Inflammatory macrophage treated with lipopolysaccharide for 1 hour (primary cell): ENCODE measurements around the gene MLXIP.
"Not testable (repeated sequence)": the region's sequence is repeated elsewhere in the genome, so short reads cannot be mapped to it uniquely, and the experiment has no call there.

Source experiments
- DNase-seq, 2 donors: peaks; one replicate each; pipeline ENCODE4 v3.0.0-alpha.2; 2020 to 2022

Gene MLXIP, protein sequence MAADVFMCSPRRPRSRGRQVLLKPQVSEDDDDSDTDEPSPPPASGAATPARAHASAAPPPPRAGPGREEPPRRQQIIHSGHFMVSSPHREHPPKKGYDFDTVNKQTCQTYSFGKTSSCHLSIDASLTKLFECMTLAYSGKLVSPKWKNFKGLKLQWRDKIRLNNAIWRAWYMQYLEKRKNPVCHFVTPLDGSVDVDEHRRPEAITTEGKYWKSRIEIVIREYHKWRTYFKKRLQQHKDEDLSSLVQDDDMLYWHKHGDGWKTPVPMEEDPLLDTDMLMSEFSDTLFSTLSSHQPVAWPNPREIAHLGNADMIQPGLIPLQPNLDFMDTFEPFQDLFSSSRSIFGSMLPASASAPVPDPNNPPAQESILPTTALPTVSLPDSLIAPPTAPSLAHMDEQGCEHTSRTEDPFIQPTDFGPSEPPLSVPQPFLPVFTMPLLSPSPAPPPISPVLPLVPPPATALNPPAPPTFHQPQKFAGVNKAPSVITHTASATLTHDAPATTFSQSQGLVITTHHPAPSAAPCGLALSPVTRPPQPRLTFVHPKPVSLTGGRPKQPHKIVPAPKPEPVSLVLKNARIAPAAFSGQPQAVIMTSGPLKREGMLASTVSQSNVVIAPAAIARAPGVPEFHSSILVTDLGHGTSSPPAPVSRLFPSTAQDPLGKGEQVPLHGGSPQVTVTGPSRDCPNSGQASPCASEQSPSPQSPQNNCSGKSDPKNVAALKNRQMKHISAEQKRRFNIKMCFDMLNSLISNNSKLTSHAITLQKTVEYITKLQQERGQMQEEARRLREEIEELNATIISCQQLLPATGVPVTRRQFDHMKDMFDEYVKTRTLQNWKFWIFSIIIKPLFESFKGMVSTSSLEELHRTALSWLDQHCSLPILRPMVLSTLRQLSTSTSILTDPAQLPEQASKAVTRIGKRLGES

DNA sequence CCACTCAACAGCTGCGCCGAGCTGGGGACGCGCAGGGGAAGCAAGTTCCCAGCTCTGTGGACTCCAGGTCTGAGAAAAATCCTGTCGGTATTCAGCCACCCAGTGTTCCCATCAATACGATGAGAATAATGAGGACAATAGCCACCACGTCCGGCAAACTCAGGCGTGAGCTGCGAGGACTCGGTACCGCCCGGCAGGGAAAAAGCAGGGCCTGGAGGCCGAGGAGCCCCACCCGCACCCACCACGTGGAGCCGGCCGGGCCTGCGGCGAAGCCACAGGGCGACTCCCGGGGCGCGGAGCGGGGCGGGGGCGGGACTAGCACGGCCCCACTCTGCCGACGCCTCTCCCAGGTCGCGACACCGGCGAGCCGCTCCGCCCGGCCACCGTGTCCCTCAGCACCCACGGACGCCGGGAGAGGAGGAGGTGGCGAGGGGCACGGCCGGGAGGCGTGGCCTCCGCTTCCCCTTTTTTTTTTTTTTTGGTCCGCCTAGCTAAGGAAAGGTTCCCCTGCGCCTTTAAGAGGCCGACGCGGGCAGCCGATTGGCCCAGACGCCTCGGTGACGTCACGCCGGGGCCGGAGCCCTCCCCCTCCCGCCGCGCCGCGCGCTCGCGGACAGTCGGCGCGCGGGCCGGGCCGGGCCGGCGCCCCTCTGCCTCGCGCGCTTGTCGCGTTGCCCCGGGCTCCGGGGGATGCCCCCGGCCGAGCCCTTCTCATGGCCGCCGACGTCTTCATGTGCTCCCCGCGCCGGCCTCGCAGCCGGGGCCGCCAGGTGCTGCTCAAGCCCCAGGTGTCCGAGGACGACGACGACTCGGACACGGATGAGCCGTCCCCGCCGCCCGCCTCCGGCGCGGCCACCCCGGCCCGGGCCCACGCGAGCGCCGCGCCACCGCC lies at the start of gene MLXIP:
TSS of gene MLXIP (plus strand) at position 616 of the 892 bp plus-strand sequence. CDS start at position 714, 98 bp downstream.
- peak; percentile 87 to 95 for DNase-seq

DNA sequence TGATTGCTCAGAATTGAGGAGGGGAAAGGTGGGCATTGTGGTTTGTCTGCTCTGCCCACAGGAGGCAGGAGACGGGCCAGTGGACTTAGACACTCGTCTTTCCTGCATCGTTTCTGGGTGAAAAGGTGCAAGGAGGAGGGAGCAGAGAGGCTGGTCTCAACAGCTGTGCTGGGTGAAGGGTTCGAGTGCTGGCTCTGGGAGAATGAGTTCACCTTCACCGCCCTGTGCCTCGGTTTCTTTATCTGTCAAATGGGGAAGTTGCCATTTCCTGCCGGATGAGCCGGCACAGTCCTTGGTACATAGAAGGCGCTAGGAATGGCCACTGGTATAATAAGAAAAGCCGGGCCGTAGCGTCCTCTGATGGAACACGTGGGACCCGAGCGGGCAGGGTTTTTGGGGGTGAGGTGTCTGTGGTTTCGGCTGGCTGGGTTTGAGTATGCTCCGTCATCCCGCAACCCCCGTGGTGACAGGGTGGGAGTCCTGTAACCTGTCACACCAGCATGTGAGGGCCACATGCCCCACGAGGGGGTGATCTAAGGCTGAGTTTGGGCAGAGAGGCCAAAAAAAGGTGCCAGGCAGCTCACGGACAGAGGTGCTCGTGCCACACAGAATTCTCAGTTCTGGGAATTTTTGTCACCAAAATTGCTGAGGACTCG lies 49.5 kb upstream of the MLXIP start:
- no peak for DNase-seq

DNA sequence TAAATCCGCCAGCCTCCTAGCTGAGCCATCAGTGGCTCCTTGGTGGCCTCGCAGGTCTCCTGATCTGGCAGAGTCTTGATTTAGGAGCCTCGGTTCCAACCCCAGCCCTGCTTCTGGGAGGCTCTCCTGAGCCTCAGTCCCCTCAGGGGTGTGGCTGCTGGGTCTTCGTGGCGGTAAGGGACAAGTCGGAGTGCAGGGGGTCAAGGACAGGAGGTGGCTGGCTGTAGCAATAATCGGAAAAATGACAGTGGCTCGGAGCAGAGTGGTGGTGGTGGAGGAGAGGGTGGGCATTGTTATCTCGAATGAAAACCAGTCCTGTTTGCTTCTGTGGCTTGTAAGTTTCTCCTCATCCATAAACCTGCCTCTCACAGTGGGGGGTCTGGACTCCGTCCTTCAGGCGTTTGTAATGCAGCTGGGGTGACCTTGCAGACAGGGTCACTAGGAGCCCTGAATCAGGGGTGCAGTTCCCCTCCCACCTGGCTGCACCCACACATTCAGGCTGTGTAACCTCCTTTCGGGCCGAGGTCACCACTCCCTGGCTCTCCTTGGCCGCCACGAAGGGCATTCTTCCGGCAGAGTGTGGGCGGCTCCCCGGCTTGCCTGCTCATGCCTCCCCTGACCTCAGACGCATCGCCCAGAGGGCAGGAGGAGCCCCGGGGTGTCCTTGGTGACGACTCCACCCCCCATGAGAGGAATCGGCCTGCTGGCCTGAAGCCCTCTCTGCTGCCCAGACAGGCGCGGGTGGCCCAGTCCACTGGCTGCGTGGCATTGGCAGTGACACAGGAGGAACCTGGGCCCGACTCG lies 48.7 kb upstream of the MLXIP start:
- no peak for DNase-seq

DNA sequence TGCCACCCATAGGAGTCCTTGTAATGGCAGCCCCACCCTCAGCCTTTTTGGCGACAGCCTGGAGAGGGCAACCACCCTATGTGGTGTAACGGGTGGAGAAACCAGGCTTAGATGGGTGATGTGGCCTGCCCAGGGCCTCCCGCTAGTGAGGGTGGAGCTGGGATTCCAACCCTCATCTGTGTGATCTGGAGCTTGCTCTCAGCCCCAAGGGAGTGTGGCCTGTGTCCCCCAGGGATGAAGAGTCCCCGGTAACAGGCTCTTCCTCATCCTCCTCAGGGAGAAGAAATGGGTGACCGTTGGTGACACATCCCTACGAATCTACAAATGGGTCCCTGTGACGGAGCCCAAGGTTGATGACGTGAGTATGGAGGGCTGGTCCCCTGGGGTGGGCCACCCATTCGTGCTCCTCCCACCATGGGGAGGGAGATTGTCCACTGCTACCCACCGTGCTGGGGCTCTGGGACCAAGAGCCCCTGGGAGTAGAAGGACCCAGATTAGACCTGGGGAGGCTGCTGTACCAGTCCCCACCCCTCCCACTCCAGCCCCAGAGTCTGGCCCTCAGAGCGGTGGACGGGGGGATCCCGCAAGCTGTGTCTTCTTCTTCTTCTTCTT lies 48.0 kb upstream of the MLXIP start:
- no peak for DNase-seq

DNA sequence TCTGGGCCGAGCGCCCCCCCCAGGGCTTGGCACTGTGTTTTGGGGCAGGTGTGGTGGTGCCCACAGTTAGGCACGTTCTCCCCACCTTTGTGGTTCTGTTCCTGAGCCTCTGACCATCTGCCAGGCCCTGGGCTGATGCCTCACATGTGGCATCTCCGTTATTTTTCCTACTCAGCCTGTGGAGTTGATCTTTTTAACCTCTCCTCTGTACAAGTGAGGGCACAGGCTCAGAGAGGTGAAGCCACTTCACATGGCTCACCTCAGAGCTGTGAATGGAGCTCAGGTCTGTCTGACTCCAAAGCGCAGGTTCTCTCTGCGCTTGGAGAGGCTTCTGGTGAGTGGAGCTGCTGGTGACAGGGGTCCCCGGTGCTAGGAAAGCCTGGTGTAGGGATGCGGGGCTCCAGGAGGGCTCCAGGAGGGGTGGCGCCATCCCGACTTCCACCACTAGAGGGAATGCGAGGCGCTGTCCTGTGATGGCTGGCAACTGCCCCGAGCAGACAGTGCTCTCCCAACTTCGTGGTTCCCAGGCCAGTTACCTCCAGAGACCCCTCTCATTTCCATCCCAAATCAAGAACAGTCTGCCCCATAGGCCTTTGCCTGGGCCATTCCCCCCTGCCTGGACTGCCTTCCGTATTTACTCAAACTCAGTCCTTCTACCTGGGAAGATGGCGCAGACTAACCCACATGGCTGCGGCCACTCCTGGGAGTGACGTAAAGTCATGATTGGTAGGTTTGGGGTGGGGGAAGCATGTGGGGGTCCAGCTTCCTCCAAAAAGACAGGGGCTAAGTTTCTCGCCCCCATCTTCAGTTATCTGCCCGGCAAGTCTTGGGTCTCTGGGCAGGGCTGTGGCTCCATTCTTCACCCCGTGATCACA lies 47.0 kb upstream of the MLXIP start:
- peak in 1 of 2 donors; percentile 70 for DNase-seq

DNA sequence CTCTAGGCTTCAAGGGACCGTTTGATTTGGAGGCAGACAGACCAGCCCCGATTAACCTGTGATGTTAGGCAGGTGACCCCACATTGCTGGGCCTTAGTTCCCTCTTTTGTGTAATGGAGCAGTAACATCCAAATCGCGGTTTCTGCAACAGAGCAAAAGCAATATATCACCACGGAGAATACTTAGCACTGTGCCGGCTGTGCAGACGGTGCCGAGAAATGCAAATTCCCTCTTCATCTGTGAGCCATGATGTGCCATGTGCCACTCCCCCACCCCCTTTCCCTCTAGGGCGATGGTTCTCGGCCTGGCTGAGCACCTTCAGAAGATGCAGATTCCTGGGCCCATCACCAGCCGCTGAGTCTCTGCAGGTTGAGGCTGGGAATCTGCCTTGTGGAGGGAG lies 46.0 kb upstream of the MLXIP start:
- DNase-seq = no peak

DNA sequence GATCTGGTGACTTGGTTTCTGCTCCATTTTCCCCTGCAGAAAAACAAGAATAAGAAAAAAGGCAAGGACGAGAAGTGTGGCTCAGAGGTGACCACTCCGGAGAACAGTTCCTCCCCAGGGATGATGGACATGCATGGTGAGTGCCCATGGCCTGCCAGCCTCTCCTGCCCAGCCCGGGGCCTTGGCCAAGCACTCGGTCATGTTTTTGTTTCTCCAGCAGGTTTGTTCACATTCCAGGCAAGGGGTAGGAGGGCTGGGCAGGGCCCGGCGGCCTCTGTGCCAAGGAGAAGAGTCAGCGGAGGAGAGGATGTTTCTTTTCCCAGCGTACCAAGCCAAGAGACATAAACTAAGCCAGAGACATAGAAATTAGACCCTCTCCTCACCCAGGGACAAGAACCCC lies 43.3 kb upstream of the MLXIP start:
- DNase-seq = no peak

DNA sequence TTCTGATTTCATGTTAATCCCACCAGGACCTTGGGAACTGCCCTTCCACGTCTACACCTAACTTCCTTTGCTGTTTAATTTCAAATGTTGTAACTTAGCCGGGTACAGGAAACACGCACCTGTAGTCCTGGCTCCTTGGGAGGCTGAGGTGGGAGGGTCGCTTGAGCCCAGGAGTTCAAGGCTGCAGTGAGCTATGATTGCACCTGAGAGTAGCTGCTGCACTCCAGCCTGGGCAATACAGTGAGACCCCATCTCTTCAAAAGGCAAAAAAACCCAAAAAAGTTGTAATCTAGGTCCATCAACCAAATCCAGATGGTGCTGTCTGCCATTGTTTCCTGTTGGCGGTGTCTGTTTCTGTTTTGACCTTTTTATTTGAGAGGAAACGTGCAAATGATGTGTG lies 42.4 kb upstream of the MLXIP start:
- no peak for DNase-seq

DNA sequence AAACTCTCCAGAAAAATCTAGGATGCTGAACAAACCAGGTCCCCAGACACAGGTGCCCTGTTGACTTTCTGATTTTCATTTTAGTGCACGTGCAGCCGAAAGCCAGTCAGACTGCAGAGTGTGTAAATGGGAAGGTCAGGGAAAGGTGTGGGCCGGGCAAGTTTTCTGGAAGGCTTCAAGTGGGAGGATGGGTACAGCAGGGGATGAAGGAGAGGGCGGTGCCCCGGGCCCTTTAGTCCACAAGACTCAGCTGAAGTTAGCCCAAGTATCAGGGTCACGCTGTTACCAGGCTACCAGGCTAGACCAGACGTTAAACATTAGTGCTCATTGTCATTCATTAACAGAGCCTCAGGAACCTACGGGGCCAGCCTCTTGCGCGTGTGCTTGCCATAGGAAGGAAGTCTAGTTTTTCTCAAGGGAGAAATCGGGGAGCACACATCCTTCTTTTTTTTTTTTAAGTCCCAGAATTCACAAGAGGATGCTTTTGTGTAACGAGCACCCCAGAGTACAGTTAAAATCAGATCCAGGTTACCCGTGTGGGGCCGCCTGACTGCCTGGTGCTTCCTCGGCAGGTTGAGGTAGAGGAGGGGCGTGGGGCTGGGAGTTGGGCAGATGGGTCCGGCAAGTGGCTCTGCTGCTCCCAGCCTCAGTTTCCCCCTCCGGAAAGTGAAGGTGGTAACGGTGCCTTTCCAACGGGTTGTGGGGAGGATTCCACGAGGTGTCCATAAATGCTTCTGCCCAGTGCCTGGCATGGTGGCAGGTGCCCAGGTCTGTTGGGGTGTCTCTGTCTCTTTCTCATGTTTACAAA lies 37.8 kb upstream of the MLXIP start:
- DNase-seq = no peak

DNA sequence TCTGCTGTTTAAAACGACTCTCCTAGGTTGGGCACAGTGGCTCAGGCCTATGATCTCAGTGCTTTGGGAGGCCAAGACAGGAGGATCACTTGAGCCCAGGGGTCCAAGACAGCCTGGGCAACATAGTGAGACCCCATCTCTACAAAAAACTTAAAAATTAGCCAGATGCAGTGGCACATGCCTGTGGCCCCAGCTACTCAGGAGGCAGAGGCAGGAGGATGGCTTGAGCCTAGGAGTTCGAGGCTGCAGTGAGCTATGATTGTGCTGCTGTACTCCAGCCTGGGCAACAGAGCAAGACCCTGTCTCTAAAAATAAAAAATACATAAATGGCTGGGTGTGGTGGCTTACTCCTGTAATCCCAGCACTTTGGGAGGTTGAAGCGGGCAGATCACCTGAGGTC lies 37.1 kb upstream of the MLXIP start:
- not testable (repeated sequence) for DNase-seq

DNA sequence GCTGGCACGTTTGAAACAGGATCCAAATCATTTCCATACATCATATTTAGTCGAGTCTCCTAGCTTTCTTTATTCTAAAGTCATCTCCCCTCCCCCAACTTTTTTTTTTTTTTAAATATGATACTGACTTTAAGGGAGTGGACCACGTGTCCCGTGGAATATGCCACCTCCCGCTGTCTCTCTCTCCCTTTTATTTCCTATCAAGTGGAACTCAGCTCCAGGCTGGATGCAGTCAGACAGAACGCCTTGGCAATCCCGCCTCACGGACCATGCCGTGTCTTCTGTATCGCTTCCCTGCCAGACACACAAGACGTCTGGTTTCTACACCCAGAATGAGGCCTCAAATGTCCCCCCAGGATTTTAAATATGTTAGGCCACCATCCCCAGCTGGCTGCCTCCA lies 35.6 kb upstream of the MLXIP start:
- no peak for DNase-seq

DNA sequence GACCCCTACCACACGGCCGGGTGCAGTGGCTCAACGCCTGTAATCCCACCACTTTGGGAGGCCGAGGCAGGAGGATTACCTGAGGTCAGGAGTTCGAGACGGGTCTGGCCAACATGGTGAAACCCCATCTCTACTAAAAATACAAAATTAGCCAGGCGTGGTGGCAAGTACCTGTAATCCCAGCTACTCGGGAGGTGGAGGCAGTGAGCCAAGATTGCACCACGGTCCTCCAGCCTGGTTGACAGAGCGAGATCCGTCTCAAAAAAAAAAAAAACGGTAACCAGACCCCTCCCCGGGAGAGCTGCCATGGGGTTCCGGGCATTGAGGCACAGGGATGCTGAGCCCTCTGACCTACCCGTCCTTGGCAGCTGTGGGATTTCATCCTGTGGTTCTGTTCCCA lies 35.1 kb upstream of the MLXIP start:
- no peak for DNase-seq

DNA sequence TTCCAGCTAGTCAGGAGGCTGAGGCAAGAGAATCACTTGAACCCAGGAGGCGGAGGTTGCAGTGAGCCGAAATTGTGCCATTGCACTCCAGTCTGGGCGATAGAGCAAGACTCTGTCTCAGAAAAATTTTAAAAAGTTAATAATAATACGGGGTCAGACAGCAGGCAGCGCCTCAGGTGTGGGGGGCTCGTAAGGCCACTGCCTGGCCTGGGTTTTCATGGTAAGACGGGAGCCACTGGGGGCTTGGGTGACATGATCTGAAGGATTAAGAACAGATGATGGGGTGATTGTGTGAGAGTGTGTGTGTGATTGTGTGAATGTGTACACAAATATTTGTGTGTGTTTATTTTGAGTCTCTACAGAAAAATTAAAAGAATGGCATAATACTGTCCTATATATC lies 33.3 kb upstream of the MLXIP start:
- no peak for DNase-seq

DNA sequence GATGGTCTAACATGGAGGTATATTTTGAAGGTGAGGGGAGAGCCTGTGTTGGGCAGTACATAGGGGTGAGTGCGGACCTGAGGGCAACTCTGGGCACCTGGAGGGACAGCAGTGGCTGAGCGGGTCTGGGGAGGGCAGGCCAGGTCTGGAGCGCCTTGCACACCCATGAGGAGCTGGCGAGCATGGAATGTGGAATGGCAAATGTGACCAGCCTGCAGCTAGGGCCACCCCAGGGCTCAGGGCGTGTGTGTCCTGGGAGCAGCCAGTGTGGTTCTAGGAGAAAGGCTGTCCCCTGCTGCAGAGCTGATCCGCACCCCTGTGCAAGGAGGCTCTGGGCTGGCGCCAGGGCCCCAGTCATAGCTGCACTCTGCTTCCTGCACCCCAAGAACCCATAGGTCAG lies 32.4 kb upstream of the MLXIP start:
- no peak for DNase-seq

DNA sequence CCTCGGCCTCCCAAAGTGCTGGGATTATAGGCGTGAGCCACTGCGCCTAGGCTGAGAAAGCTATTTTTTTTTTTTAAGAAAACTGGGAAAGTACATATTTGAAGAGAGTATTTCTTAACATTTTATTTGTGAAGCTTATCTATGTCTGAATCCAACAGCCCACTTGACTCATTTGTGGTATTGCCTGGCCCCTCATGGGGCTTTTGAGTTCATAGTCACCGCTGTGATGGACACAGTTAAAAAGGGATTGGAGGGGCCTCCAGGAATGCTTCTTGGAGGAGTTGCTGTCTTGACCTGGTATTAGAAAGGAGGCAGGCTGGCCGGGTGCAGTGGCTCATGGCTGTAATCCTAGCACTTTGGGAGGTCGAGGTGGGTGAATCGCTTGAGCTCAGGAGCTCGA lies 30.4 kb upstream of the MLXIP start:
- DNase-seq = no peak

DNA sequence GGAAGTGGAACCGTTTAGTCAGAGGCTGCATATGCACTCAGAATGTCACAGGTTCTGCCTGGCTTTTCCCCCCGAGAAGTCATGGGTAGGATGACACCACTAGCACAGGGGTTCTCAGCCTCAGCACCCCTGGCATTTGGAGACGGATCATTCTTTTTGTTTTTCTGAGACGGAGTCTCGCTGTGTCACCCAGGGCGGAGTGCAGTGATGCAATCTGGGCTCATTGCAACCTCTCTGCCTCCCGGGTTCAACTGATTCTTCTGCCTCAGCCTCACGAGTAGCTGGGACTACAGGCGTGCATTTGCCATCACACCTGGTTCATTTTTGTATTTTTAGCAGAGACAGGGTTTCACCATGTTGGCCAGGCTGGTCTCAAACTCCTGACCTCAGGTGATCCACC lies 28.7 kb upstream of the MLXIP start:
- no peak for DNase-seq

DNA sequence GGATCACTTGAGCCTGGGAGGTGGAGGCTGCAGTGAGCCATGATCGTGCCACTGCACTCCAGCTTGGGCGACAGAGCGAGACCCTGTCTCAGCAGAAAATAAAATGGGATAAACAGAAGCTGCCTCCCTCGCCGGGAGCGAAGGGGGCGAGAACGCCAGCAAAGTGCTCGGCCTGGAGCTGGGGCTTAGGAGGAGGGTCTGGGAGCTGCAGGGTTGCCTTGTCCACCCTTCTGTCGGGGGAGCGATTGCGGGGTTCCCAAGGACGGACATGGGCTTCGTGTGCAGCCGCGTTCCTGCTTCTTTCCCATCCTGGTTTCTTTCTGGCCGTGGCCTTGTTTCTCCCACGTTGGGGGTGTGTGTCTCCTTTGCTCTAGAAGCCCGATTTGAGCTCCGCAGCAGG lies 27.9 kb upstream of the MLXIP start:
- DNase-seq = no peak

DNA sequence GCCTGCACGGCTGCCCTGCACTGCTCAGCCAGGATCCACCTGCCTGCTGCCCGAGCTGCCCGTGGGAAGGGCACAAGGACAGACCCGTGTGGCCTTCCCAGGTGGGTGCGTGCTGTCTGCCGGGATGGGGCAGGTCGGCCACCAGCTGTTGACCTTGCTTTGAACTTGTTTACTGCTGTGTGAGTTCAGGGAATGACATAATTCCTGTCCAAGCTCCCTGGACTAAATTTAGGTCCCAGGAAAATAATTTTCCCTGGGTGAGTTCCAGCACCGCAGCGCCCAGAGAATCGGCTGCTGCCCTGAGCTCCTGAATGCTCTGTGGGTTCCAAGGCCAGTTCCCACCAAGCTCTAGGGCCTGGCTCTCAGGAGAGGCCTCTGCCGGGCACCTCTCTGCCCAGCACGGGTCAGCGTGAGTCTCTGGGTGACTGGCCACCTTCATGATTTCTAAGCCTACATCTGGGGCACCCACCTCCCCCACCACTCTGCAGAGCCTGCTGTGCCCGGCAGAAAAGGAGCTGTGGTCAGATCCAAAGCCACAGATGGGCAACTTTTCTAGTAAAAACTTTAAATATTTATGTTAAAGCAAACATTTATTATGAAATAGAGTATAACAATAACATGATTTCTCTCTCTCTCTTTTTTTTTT lies 27.2 kb upstream of the MLXIP start:
- no peak for DNase-seq

DNA sequence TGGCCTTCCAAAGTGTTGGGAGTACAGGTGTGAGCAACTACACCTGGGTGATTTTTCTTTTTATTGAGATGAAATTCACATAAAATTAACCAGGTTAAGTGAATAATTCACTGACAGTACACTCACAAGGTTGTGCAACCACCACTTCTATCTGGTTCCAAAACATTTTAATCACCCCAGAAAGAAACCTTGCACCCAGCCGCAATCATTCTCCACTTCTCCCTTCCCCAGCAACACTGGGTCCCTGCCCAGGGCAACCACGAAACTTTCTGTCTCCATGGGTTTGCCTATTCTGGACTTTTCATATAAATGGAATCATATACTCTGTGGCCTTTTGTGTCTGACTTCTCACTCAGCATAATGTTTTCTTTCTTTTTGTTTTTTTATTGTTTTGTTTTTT lies 26.3 kb upstream of the MLXIP start:
- no peak for DNase-seq
